ENCODE data around the gene CFAP70. TPM values are rescaled to one million over a fixed set of nuclear protein-coding genes. Genes with fewer than 3 reads are reported as not detected.
"Not testable (repeated sequence)": the region's sequence is repeated elsewhere in the genome, so short reads cannot be mapped to it uniquely, and the experiment has no call there.

CFAP70 gene
- 0.30 TPM for polyA plus RNA-seq (2013, experiment 1 of 2)
- polyA plus RNA-seq (2013, experiment 2 of 2) = 0.44 TPM

GRCh38 chr10:73358331-73359279 lies at the start of gene CFAP70:
TSS of gene CFAP70 (minus strand) at chr10:73358864. CDS start at chr10:73354796, 4,068 bp downstream.
- H3K4me1 ChIP-seq (ENCODE audit: insufficient read depth, low read length) = peaks cover 9% of the 10 kb centered on the region; the same call in 1 of the 2 replicates
- H3K36me3 ChIP-seq (ENCODE audit: insufficient read depth, low read length) = no peaks in the 10 kb centered on the region
- WGBS = 2% methylated on average over 41 of the region's 45 CpGs
- H3K9me3 ChIP-seq (ENCODE audit: insufficient read depth, low read depth, low read length) = no peaks in the 10 kb centered on the region
- H3K27me3 ChIP-seq (ENCODE audit: insufficient read depth, low read length) = peaks cover 23% of the 10 kb centered on the region
- H3K27ac ChIP-seq (ENCODE audit: low read depth, low read length) = no peak within 1 kb of the TSS
- peak within 1 kb of the TSS; percentile 88 for H3K9ac ChIP-seq (ENCODE audit: low read depth, low read length)
- peak within 1 kb of the TSS; percentile 81 for H3K4me3 ChIP-seq (ENCODE audit: low read length)

DNA sequence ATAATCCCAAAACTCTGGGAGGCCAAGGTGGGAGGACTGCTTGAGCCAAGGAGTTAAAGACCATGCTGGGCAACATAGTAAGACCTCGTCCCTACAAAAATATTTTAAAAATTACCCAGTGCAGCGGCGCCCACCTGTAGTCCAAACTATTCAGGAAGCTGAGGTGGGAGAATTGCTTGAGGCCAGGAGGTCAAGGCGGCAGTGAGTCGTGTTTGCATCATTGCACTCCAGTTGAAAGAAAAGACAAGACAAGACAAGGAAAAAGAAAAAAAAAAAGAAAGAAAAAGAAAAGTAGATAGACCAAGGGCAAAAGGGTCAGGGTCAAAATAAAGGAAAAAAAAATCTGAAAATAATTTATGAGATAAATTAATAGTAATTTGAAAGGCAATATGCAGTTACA lies 49.4 kb upstream of the CFAP70 start:
- 95% methylated on average over 5 of the region's 5 CpGs for WGBS
- no peaks in the 10 kb centered on the region; the same call in 1 of the 2 replicates for H3K36me3 ChIP-seq (ENCODE audit: insufficient read depth, low read length)
- no peak overlapping the region for H3K4me3 ChIP-seq (ENCODE audit: low read length)
- no peak overlapping the region for H3K9ac ChIP-seq (ENCODE audit: low read depth, low read length)
- H3K27ac ChIP-seq (ENCODE audit: low read depth, low read length) = no peak overlapping the region
- 0 out of 2 replicates have a peak, but pooled peaks cover 4% of the 10 kb centered on the region for H3K4me1 ChIP-seq (ENCODE audit: insufficient read depth, low read length)
- H3K27me3 ChIP-seq (ENCODE audit: insufficient read depth, low read length) = no peaks in the 10 kb centered on the region
- H3K9me3 ChIP-seq (ENCODE audit: insufficient read depth, low read depth, low read length) = no peaks in the 10 kb centered on the region

DNA sequence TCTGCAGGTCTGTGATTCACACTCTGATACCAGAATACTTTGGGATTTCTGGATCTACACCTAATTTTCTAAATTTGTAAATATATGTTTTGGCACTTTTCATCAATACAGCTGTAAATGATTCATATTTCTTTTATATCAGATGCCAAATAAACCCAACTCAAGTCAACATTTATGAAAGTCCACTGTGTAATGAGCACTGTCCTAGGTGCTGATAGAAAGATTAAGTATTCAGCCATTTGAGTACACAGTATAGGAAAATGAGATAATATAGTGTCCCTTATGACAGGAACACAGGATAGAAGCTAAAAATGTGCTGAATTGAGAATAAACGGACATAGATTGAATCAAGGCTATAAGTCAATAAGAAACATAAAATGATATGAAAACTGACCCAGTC lies 48.8 kb upstream of the CFAP70 start:
- H3K4me3 ChIP-seq (ENCODE audit: low read length) = no peak overlapping the region
- no peak overlapping the region for H3K27ac ChIP-seq (ENCODE audit: low read depth, low read length)
- no peaks in the 10 kb centered on the region; the same call in 1 of the 2 replicates for H3K36me3 ChIP-seq (ENCODE audit: insufficient read depth, low read length)
- WGBS = 93% methylated on average over 1 of the region's 1 CpG
- no peaks in the 10 kb centered on the region for H3K9me3 ChIP-seq (ENCODE audit: insufficient read depth, low read depth, low read length)
- H3K9ac ChIP-seq (ENCODE audit: low read depth, low read length) = no peak overlapping the region
- no peaks in the 10 kb centered on the region for H3K27me3 ChIP-seq (ENCODE audit: insufficient read depth, low read length)
- no peaks in the 10 kb centered on the region for H3K4me1 ChIP-seq (ENCODE audit: insufficient read depth, low read length)

GRCh38 chr10:73406846-73407245 lies 48.2 kb upstream of the CFAP70 start:
- Histone ChIP-seq H3K4me1 (ENCODE audit: insufficient read depth, low read length) (no peaks in the 10 kb centered on the region), H3K9ac (ENCODE audit: low read depth, low read length) (no peak overlapping the region), H3K4me3 (ENCODE audit: low read length) (no peak overlapping the region), H3K36me3 (ENCODE audit: insufficient read depth, low read length) (no peaks in the 10 kb centered on the region; the same call in 1 of the 2 replicates), H3K27me3 (ENCODE audit: insufficient read depth, low read length) (no peaks in the 10 kb centered on the region), H3K9me3 (ENCODE audit: insufficient read depth, low read depth, low read length) (no peaks in the 10 kb centered on the region), H3K27ac (ENCODE audit: low read depth, low read length) (no peak overlapping the region)
- 92% methylated on average over 5 of the region's 5 CpGs for WGBS

DNA sequence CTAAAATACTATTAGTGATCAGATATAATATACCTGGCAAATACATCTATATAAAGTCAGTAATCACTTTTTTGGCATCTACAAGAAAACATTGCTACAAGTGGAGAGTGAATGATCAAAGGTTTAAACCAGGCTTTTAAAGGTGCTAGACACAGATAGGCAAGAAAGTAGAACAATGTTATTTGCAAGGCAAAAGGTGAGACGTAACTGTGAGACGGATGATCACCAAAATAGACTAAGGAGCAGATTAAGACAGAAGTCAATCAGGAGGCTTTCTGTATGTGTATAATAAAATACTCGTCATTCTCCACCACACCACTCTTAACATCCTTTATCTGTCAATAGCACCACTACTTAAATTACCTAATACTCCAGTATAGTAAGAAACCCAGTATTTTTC lies 46.9 kb upstream of the CFAP70 start:
- Histone ChIP-seq H3K4me3 (ENCODE audit: low read length) (no peak overlapping the region), H3K4me1 (ENCODE audit: insufficient read depth, low read length) (no peaks in the 10 kb centered on the region), H3K36me3 (ENCODE audit: insufficient read depth, low read length) (no peaks in the 10 kb centered on the region; the same call in 1 of the 2 replicates), H3K9ac (ENCODE audit: low read depth, low read length) (no peak overlapping the region), H3K9me3 (ENCODE audit: insufficient read depth, low read depth, low read length) (no peaks in the 10 kb centered on the region), H3K27ac (ENCODE audit: low read depth, low read length) (no peak overlapping the region), H3K27me3 (ENCODE audit: insufficient read depth, low read length) (no peaks in the 10 kb centered on the region)
- 99% methylated on average over 3 of the region's 3 CpGs for WGBS

- Histone ChIP-seq H3K9ac (ENCODE audit: low read depth, low read length) (no peak overlapping the region), H3K36me3 (ENCODE audit: insufficient read depth, low read length) (no peaks in the 10 kb centered on the region; the same call in 1 of the 2 replicates)
Measured at GRCh38 chr10:73404690-73405089, 46.0 kb upstream of the CFAP70 start.

GRCh38 chr10:73401636-73402035 lies 43.0 kb upstream of the CFAP70 start:
- Histone ChIP-seq H3K9ac (ENCODE audit: low read depth, low read length) (no peak overlapping the region), H3K9me3 (ENCODE audit: insufficient read depth, low read depth, low read length) (no peaks in the 10 kb centered on the region), H3K36me3 (ENCODE audit: insufficient read depth, low read length) (peaks cover 17% of the 10 kb centered on the region), H3K4me1 (ENCODE audit: insufficient read depth, low read length) (no peaks in the 10 kb centered on the region), H3K27me3 (ENCODE audit: insufficient read depth, low read length) (no peaks in the 10 kb centered on the region), H3K4me3 (ENCODE audit: low read length) (no peak overlapping the region), H3K27ac (ENCODE audit: low read depth, low read length) (no peak overlapping the region)
- 98% methylated on average over 6 of the region's 6 CpGs for WGBS

More at GRCh38 chr10:73404690-73405089, 46.0 kb upstream of the CFAP70 start:
- H3K4me3 ChIP-seq (ENCODE audit: low read length) = no peak overlapping the region
- no peaks in the 10 kb centered on the region for H3K4me1 ChIP-seq (ENCODE audit: insufficient read depth, low read length)
- WGBS = 94% methylated on average over 9 of the region's 9 CpGs
- H3K9me3 ChIP-seq (ENCODE audit: insufficient read depth, low read depth, low read length) = no peaks in the 10 kb centered on the region
- H3K27me3 ChIP-seq (ENCODE audit: insufficient read depth, low read length) = no peaks in the 10 kb centered on the region
- H3K27ac ChIP-seq (ENCODE audit: low read depth, low read length) = no peak overlapping the region

- peaks cover 36% of the 10 kb centered on the region for H3K36me3 ChIP-seq (ENCODE audit: insufficient read depth, low read length)
- H3K9ac ChIP-seq (ENCODE audit: low read depth, low read length) = no peak overlapping the region
- 0 out of 2 replicates have a peak, but pooled peaks cover 3% of the 10 kb centered on the region for H3K9me3 ChIP-seq (ENCODE audit: insufficient read depth, low read depth, low read length)
- H3K27me3 ChIP-seq (ENCODE audit: insufficient read depth, low read length) = no peaks in the 10 kb centered on the region
- 92% methylated on average over 4 of the region's 4 CpGs for WGBS
- no peaks in the 10 kb centered on the region for H3K4me1 ChIP-seq (ENCODE audit: insufficient read depth, low read length)
- no peak overlapping the region for H3K27ac ChIP-seq (ENCODE audit: low read depth, low read length)
- H3K4me3 ChIP-seq (ENCODE audit: low read length) = no peak overlapping the region
Measured at GRCh38 chr10:73399063-73399462, 40.4 kb upstream of the CFAP70 start.

DNA sequence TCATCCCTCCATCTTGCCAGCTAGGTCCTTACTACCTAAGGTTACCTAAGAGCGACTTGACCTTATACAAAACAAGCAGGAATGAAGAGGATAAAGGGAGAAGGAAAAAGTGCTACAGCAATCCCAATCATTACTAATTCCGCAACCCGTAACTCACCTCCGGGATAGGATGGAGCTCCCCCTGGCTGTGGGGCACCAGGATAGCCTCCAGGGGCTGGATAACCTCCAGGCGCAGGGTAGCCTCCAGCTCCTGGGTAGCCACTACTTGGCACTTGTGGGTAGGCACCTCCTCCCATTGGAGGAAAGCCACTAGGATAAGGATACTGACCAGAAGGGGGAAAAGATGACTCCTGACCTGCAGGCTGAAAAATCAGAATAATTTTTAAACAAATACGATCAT lies 39.4 kb upstream of the CFAP70 start:
- Histone ChIP-seq H3K36me3 (ENCODE audit: insufficient read depth, low read length) (peaks cover 36% of the 10 kb centered on the region), H3K4me3 (ENCODE audit: low read length) (no peak overlapping the region), H3K27ac (ENCODE audit: low read depth, low read length) (no peak overlapping the region), H3K9me3 (ENCODE audit: insufficient read depth, low read depth, low read length) (0 out of 2 replicates have a peak, but pooled peaks cover 3% of the 10 kb centered on the region), H3K4me1 (ENCODE audit: insufficient read depth, low read length) (no peaks in the 10 kb centered on the region), H3K9ac (ENCODE audit: low read depth, low read length) (no peak overlapping the region), H3K27me3 (ENCODE audit: insufficient read depth, low read length) (no peaks in the 10 kb centered on the region)
- 98% methylated on average over 4 of the region's 6 CpGs for WGBS

DNA sequence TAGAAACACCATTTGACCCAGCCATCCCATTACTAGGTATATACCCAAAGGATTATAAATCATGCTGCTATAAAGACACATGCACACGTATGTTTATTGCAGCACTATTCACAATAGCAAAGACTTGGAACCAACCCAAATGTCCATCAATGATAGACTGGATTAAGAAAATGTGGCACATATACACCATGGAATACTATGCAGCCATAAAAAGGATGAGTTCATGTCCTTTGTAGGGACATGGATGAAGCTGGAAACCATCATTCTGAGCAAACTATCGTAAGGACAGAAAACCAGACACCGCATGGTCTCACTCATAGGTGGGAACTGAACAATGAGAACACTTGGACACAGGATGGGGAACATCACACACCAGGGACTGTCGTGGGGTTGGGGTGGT lies 35.7 kb upstream of the CFAP70 start:
- 97% methylated on average over 2 of the region's 4 CpGs for WGBS
- H3K9me3 ChIP-seq (ENCODE audit: insufficient read depth, low read depth, low read length); H3K27ac ChIP-seq (ENCODE audit: low read depth, low read length); H3K4me3 ChIP-seq (ENCODE audit: low read length); H3K27me3 ChIP-seq (ENCODE audit: insufficient read depth, low read length); H3K9ac ChIP-seq (ENCODE audit: low read depth, low read length); H3K4me1 ChIP-seq (ENCODE audit: insufficient read depth, low read length): not testable (repeated sequence)
- H3K36me3 ChIP-seq (ENCODE audit: insufficient read depth, low read length) = peaks cover 50% of the 10 kb centered on the region

- Histone ChIP-seq H3K9ac (ENCODE audit: low read depth, low read length) (no peak overlapping the region), H3K36me3 (ENCODE audit: insufficient read depth, low read length) (peaks cover 67% of the 10 kb centered on the region), H3K9me3 (ENCODE audit: insufficient read depth, low read depth, low read length) (no peaks in the 10 kb centered on the region), H3K4me3 (ENCODE audit: low read length) (no peak overlapping the region), H3K27ac (ENCODE audit: low read depth, low read length) (no peak overlapping the region), H3K4me1 (ENCODE audit: insufficient read depth, low read length) (no peaks in the 10 kb centered on the region), H3K27me3 (ENCODE audit: insufficient read depth, low read length) (no peaks in the 10 kb centered on the region)
- 98% methylated on average over 4 of the region's 4 CpGs for WGBS
Measured at GRCh38 chr10:73388228-73388627, 29.6 kb upstream of the CFAP70 start.

Measured in HUES64 (cell line).